Hepatocyte (in vitro differentiated cells): ENCODE measurements around the gene PLCL2.

Experiments used
- EZH2 ChIP-seq: fragments of 200-600 bp; sonication (generic); IDR thresholded peaks from 2 replicates; pipeline ENCODE4 v1.6.1; 2016; ENCODE audit warnings: antibody characterized with exemption, mild to moderate bottlenecking, borderline replicate concordance
- EZH2phosphoT487 ChIP-seq: fragments of 200-600 bp; sonication (generic); IDR thresholded peaks from one replicate; pipeline ENCODE4 v1.6.1; 2018; ENCODE audit warnings: antibody characterized with exemption, mild to moderate bottlenecking, low read depth, moderate library complexity; ENCODE audit not compliant: unreplicated experiment, severe bottlenecking
- TF ChIP-seq, protein P1 (sequence below): fragments of 200-600 bp; sonication (generic); IDR thresholded peaks from 2 replicates; pipeline ENCODE4 v1.5.1; 2016; ENCODE audit warnings: antibody characterized with exemption, mild to moderate bottlenecking; ENCODE audit not compliant: poor library complexity

- TF ChIP-seq, protein P1, sequence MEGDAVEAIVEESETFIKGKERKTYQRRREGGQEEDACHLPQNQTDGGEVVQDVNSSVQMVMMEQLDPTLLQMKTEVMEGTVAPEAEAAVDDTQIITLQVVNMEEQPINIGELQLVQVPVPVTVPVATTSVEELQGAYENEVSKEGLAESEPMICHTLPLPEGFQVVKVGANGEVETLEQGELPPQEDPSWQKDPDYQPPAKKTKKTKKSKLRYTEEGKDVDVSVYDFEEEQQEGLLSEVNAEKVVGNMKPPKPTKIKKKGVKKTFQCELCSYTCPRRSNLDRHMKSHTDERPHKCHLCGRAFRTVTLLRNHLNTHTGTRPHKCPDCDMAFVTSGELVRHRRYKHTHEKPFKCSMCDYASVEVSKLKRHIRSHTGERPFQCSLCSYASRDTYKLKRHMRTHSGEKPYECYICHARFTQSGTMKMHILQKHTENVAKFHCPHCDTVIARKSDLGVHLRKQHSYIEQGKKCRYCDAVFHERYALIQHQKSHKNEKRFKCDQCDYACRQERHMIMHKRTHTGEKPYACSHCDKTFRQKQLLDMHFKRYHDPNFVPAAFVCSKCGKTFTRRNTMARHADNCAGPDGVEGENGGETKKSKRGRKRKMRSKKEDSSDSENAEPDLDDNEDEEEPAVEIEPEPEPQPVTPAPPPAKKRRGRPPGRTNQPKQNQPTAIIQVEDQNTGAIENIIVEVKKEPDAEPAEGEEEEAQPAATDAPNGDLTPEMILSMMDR: no peak
- TF ChIP-seq EZH2 (no peak), EZH2phosphoT487 (no peak)
These were observed 203.3 kb downstream of the PLCL2 start for GRCh38 chr3:17088017-17088416.
